Motor neuron (in vitro differentiated cells): ENCODE data around the gene SULF2. TPM values are rescaled to one million over a fixed set of nuclear protein-coding genes. Genes with fewer than 3 reads are reported as not detected.

Experiments used
- ATAC-seq, 8 experiments: fragments of 200-7000 bp; cut with Tn5 transposase; replicated peaks in 6 of 8; 2 replicates each; pipeline ENCODE4 v1.8.0; 2021; ENCODE audit warnings: mild to moderate bottlenecking in 8 of 8, moderate library complexity in 8 of 8
- H3K27ac ChIP-seq, 2 donors: fragments of 250-450 bp; sonication (Bioruptor Pico); 2 replicates each; pipeline ENCODE4 v1.9.0; 2021; ENCODE audit warnings: antibody characterized with exemption in 2 of 2, mild to moderate bottlenecking in 2 of 2, moderate library complexity in 1 of 2
- H3K4me1 ChIP-seq, 2 donors: fragments of 250-450 bp; sonication (Bioruptor Pico); replicated peaks in 1 of 2; 2 replicates each; pipeline ENCODE4 v1.6.1; 2021; ENCODE audit warnings: antibody characterized with exemption in 2 of 2, mild to moderate bottlenecking in 2 of 2, moderate library complexity in 1 of 2
- H3K4me3 ChIP-seq, 5 donors: fragments of 250-450 bp; sonication (Bioruptor Pico); 2 replicates each; pipeline ENCODE4 v1.9.0; 2021; ENCODE audit warnings: antibody characterized with exemption in 5 of 5, mild to moderate bottlenecking in 5 of 5, moderate library complexity in 4 of 5
- WGBS, 10 experiments: fragments of 450-650 bp; shearing (Covaris generic); methylation state at CpG; one replicate each; pipeline ENCODE4 v1.0.0; 2022; 5-methylcytosine and 5-hydroxymethylcytosine counted together
- in situ Hi-C, 9 experiments: fragments of 400-800 bp; cut with MboI; loops; one replicate each; pipeline ENCODE4 v1.15.0; 2021; ENCODE audit warnings: low sequenced_read_pairs in 9 of 9, low pct_unique_long_range_greater_than_20kb in 2 of 9; ENCODE audit not compliant: unreplicated experiment in 9 of 9
- total RNA-seq, 8 experiments: library from RNA; unstranded; fragments of 300-600 nt; gene quantifications; 2 replicates each; pipeline versions ENCODE4 v1.2.3 to v1.2.4, GENCODE V29; 2022

The SULF2 gene
- total RNA-seq, 8 experiments from 2014 or later: 65.5 to 373 (median 95.6) TPM

DNA sequence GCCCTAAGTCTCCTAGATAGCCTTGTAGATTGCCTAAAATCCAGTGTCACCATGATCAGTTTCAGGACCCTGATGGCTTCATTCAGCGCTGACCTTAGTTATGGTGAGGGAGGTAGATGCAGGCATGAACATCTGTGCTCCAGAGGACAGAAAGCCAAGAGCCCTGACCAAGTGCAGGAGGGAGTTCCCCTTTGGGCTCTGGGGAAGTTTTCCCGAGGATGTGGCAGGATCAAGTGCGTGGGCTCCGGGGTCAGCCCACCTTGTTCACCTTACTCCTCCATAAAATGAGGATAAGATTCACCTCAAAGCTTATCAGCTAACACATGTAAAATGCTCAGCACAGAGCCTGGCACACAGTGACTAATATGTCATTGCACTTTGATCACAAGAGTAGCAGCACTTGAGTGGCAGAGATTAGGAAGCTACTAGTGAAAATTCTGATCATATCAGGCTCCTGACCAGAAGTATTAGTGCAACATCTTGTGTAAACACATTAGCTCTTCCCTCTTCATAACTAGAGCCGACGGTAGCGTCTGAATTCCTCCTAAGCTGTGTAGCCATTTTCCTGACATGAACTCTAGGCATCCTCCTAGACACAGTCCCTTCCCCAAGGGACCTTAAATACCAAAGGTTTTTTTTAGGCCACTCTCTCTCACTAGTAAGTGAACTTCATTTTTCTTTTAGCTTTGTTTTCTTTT is 125.2 kb downstream of the SULF2 start:
- peaks cover 5 to 16% of the 10 kb centered on the region in 2 donors for H3K4me1 ChIP-seq
- no peak overlapping the region for H3K27ac ChIP-seq
- WGBS, 10 experiments: 85 to 100% (median 93%) methylated on average over 2 to 7 of the region's 7 CpGs; no CpG with 5 or more reads in 1 of the 10 experiments
- ATAC-seq: no peak
- in situ Hi-C loops: loop anchor here in 1 of 9 experiments (25.0 kb wide), 1 partner anchor 952 kb away; no protein-coding TSS in a partner anchor
- H3K4me3 ChIP-seq: no peak overlapping the region

DNA sequence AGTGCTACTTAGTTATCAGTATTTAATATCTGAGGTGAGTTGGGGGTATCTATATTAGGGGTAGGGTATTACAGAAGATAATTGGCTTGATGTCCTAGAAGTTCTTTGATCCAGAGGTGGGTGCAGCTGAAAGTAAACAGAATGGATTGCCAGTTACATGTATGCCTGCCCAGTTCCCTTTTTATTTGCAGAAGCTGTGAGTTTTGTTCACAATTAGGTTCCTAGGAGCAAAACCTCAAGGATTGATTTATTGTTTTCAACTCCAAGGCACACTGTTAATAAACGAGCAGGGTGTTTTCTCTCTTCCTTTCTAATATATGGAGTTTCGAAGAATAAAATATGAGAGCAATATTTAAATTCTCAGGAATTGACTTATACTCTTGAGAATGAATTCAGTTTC is 129.0 kb downstream of the SULF2 start:
- H3K27ac ChIP-seq: no peak overlapping the region
- in situ Hi-C loops: loop anchor here in 1 of 9 experiments (25.0 kb wide), 1 partner anchor 956 kb away; no protein-coding TSS in a partner anchor
- no peak overlapping the region for H3K4me3 ChIP-seq
- peaks cover 14 to 34% of the 10 kb centered on the region in 2 donors for H3K4me1 ChIP-seq
- peak in 1 of 8 experiments; percentile 37 for ATAC-seq
- 55 to 100% (median 77%) methylated on average over 1 to 2 of the region's 2 CpGs; no CpG with 5 or more reads in 2 of the 10 experiments for WGBS, 10 experiments

DNA sequence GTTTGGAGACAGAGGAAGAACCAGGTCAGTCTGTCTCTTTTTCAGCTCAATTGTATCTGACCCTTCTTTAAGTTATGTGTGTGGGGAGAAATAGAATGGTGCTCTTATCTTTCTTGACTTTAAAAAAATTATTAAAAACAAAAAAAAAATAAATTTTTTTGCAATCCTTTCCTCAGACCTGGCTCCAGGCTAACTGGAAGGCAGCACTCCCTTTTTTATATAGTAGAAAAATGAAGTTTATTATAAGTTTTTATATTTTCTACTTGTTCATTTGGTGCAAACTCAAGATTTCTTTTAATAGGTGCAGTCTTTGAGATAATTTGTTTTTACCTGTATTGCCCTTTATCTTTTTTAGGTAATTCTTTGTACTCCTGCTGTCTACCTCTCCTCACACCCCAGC is 129.6 kb downstream of the SULF2 start:
- H3K4me1 ChIP-seq: peaks cover 14 to 34% of the 10 kb centered on the region in 2 donors
- in situ Hi-C loops: loop anchor here in 1 of 9 experiments (25.0 kb wide), 1 partner anchor 957 kb away; no protein-coding TSS in a partner anchor
- H3K27ac ChIP-seq: no peak overlapping the region
- no peak overlapping the region for H3K4me3 ChIP-seq
- no peak for ATAC-seq

DNA sequence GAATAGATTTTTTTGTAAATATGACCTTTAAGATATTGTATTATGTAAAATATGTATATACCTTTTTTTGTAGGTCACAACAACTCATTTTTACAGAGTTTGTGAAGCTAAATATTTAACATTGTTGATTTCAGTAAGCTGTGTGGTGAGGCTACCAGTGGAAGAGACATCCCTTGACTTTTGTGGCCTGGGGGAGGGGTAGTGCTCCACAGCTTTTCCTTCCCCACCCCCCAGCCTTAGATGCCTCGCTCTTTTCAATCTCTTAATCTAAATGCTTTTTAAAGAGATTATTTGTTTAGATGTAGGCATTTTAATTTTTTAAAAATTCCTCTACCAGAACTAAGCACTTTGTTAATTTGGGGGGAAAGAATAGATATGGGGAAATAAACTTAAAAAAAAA is 130.9 kb downstream of the SULF2 start:
- WGBS, 10 experiments: 60 to 100% (median 100%) methylated on average over 1 of the region's 1 CpG; no CpG with 5 or more reads in 2 of the 10 experiments
- in situ Hi-C loops: loop anchor here in 1 of 9 experiments (25.0 kb wide), 1 partner anchor 958 kb away; no protein-coding TSS in a partner anchor
- H3K4me3 ChIP-seq: no peak overlapping the region
- H3K4me1 ChIP-seq: peaks cover 14 to 34% of the 10 kb centered on the region in 2 donors
- no peak overlapping the region for H3K27ac ChIP-seq
- no peak for ATAC-seq

DNA sequence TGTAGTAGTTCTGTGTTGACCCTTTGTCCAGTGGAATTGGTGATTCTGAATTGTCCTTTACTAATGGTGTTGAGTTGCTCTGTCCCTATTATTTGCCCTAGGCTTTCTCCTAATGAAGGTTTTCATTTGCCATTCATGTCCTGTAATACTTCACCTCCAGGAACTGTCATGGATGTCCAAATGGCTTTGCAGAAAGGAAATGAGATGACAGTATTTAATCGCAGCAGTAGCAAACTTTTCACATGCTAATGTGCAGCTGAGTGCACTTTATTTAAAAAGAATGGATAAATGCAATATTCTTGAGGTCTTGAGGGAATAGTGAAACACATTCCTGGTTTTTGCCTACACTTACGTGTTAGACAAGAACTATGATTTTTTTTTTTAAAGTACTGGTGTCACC is 131.4 kb downstream of the SULF2 start:
- WGBS, 10 experiments: 17 to 94% (median 50%) methylated on average over 1 to 2 of the region's 2 CpGs; no CpG with 5 or more reads in 1 of the 10 experiments
- in situ Hi-C loops: loop anchor here in 1 of 9 experiments (25.0 kb wide), 1 partner anchor 958 kb away; no protein-coding TSS in a partner anchor
- Histone ChIP-seq H3K4me1 (peaks cover 14 to 34% of the 10 kb centered on the region in 2 donors), H3K27ac (no peak overlapping the region), H3K4me3 (no peak overlapping the region)
- ATAC-seq: peak in 5 of 8 experiments; percentile 39 to 53 (median 42)

DNA sequence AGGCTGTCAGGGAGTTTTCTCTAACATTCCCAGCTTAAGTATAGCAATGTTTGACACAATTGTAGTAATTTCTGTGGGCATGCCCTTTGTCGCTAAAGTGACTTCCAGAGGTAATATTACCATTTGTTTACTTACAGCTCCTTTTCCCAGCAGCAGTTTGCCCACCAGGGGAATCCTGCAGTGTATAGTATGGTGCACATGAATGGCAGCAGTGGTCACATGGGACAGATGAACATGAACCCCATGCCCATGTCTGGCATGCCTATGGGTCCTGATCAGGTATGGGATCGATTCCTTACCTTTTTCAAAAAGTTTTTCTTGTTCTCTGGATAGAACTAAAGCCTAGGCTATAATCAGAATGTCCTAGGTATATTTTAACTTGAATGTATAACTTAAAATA is 132.5 kb downstream of the SULF2 start:
- peaks cover 14 to 34% of the 10 kb centered on the region in 2 donors for H3K4me1 ChIP-seq
- H3K4me3 ChIP-seq: no peak overlapping the region
- 80 to 100% (median 93%) methylated on average over 1 to 2 of the region's 2 CpGs; no CpG with 5 or more reads in 5 of the 10 experiments for WGBS, 10 experiments
- in situ Hi-C loops: loop anchor here in 1 of 9 experiments (25.0 kb wide), 1 partner anchor 960 kb away; no protein-coding TSS in a partner anchor
- peak in 1 of 8 experiments; percentile 18 for ATAC-seq
- no peak overlapping the region for H3K27ac ChIP-seq

DNA sequence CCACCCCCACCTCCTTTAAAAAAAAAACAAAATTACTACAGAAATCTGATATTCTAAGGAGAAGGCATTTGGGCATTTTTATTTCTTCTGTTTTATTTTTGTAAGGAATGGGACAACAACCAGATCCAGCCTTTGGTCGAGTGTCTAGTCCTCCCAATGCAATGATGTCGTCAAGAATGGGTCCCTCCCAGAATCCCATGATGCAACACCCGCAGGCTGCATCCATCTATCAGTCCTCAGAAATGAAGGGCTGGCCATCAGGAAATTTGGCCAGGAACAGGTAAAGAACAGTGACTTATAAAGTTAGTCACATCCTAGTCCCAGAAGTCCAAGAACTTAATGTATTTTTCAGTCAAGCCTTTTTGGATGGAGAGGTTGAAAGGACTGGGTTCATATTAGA is 133.0 kb downstream of the SULF2 start:
- in situ Hi-C loops: loop anchor here in 1 of 9 experiments (25.0 kb wide), 1 partner anchor 960 kb away; no protein-coding TSS in a partner anchor
- 59 to 100% (median 88%) methylated on average over 2 to 3 of the region's 3 CpGs; no CpG with 5 or more reads in 4 of the 10 experiments for WGBS, 10 experiments
- Histone ChIP-seq H3K27ac (no peak overlapping the region), H3K4me3 (no peak overlapping the region), H3K4me1 (peaks cover 14 to 34% of the 10 kb centered on the region in 2 donors)
- ATAC-seq: peak in 1 of 8 experiments; percentile 31

DNA sequence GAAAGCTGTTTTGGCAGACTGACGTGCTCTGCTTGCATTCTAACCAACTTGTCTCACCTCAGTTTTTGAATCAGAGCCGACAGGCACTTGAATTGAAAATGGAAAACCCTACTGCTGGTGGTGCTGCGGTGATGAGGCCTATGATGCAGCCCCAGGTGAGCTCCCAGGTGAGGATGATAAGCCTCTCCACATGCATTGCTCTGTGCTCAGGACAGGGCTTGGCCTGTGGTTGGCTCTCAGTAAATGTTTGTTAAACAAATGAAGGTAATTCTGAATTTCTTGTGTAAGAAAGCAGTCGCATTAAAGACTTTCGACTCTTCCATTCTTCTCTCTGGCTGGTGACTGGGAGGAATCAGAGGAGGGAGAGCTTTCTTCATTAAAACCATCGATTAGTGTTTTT is 136.3 kb downstream of the SULF2 start:
- no peak for ATAC-seq
- no peak overlapping the region for H3K4me3 ChIP-seq
- H3K4me1 ChIP-seq: peaks cover 6 to 10% of the 10 kb centered on the region in 2 donors
- in situ Hi-C loops: no loop called here
- 60 to 100% (median 82%) methylated on average over 1 to 6 of the region's 6 CpGs for WGBS, 10 experiments
- H3K27ac ChIP-seq: no peak overlapping the region

DNA sequence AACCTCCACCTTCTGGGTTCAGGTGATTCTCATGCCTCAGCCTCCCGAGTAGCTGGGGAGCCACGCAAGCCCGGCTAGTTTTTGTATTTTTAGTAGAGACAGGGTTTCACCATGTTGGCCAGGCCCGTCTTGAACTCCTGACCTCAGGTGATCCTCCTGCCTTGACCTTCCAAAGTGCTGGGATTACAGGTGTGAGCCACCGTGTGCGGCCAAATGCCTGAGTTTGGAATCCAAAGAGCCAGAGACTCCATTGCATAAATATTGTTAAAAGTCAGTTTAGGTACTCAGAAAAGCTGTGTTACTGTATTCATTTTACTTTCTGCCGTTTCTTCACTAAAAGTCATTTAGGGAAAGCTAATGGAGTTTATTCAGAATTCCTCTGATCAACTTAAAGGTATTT is 137.3 kb downstream of the SULF2 start:
- in situ Hi-C loops: no loop called here
- 80 to 100% (median 98%) methylated on average over 1 to 7 of the region's 7 CpGs; no CpG with 5 or more reads in 2 of the 10 experiments for WGBS, 10 experiments
- no peak overlapping the region for H3K4me3 ChIP-seq

DNA sequence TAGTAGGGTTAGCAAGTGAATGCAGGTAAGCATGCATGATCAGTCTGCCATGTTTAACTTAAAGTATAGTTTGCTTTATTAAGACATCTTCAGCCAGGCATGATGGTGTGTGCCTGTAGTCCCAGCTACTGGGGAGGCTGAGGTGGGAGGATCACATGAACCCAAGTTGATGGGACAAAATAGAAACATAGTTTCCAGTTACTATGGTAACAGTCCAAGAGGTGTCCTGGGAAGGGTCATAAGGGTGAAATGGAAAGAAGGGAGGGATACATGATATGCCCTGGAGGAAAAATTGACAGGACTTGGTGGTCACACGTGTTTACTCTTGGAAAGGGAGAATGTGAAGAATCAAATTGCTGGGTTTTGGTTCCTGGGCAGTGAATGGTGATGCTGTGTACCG is 139.6 kb downstream of the SULF2 start:
- 50 to 100% (median 83%) methylated on average over 1 to 2 of the region's 2 CpGs; no CpG with 5 or more reads in 2 of the 10 experiments for WGBS, 10 experiments
- H3K4me3 ChIP-seq: no peak overlapping the region
- no peaks in the 10 kb centered on the region for H3K4me1 ChIP-seq
- in situ Hi-C loops: no loop called here
- ATAC-seq: no peak
- no peak overlapping the region for H3K27ac ChIP-seq

More for the DNA sequence above, 137.3 kb downstream of the SULF2 start:
- no peak for ATAC-seq
- H3K4me1 ChIP-seq: peaks cover 0 to 2% of the 10 kb centered on the region in 2 donors
- no peak overlapping the region for H3K27ac ChIP-seq

DNA sequence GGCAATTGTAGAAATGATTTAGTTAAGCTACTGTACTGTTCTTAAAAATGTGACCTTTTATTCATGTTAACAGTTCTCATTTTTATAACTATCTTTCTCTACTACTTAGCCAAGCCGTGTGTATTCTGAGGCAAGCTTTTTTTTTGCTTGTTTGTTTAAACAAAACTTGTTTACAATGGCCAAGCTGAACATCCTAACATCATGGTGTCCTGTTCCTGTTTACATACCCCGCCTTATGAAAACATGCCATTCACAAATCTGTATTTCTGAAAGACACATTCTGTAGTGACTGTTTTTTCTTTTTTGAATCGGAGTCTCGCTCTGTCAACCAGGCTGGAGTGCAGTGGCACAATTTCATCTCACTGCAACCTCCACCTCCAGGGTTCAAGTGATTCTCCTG is 142.7 kb downstream of the SULF2 start:
- no peak overlapping the region for H3K4me3 ChIP-seq
- 80 to 100% (median 100%) methylated on average over 1 to 4 of the region's 4 CpGs for WGBS, 10 experiments
- no peak for ATAC-seq
- no peaks in the 10 kb centered on the region for H3K4me1 ChIP-seq
- no peak overlapping the region for H3K27ac ChIP-seq
- in situ Hi-C loops: no loop called here

DNA sequence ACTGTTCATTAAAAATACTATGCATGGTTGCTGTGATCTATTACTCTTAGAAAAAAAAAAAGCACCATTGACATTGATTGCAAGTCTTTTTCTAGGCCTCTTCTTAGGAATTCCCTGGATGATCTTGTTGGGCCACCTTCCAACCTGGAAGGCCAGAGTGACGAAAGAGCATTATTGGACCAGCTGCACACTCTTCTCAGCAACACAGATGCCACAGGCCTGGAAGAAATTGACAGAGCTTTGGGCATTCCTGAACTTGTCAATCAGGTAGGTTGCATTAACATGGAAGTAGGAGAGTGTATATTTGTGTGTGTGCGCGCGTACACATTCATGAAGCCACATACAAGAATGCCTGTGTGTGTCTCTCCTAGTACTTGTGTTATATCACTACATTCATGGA is 143.2 kb downstream of the SULF2 start:
- in situ Hi-C loops: no loop called here
- no peak for ATAC-seq
- no peaks in the 10 kb centered on the region for H3K4me1 ChIP-seq
- H3K4me3 ChIP-seq: no peak overlapping the region
- no peak overlapping the region for H3K27ac ChIP-seq
- WGBS, 10 experiments: 80 to 100% (median 100%) methylated on average over 1 to 4 of the region's 4 CpGs; no CpG with 5 or more reads in 3 of the 10 experiments

DNA sequence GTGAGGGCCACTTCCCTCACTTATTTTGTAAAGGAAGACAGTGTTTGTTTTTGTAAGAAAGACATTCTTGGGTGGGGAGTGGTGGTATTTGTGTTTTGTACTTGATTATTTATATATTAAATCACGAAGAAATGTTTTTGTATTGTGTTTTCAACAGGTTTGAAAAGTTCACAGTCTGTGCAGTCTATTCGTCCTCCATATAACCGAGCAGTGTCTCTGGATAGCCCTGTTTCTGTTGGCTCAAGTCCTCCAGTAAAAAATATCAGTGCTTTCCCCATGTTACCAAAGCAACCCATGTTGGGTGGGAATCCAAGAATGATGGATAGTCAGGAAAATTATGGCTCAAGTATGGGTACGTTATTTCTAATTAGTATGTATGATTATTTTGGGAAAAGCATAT is 146.4 kb downstream of the SULF2 start:
- in situ Hi-C loops: no loop called here
- H3K27ac ChIP-seq: no peak overlapping the region
- 0 to 83% (median 61%) methylated on average over 1 to 4 of the region's 4 CpGs for WGBS, 10 experiments
- no peaks in the 10 kb centered on the region for H3K4me1 ChIP-seq
- no peak overlapping the region for H3K4me3 ChIP-seq
- ATAC-seq: peak in 1 of 8 experiments; percentile 16
